GF-D8 (cell line): Measurements from ENCODE around the gene COQ8B.
"Not testable (repeated sequence)": the region's sequence is repeated elsewhere in the genome, so short reads cannot be mapped to it uniquely, and the experiment has no call there.

Source experiments
- DNase-seq: peaks from one replicate; lab custom pipeline; 2025; lab: John Stamatoyannopoulos, UW

COQ8B gene

GRCh38 chr19:40742477-40742876 is 25.8 kb upstream of the COQ8B start:
- no peak for DNase-seq

- no peak for DNase-seq
These were observed 25.1 kb upstream of the COQ8B start for GRCh38 chr19:40741527-40742390.

DNA sequence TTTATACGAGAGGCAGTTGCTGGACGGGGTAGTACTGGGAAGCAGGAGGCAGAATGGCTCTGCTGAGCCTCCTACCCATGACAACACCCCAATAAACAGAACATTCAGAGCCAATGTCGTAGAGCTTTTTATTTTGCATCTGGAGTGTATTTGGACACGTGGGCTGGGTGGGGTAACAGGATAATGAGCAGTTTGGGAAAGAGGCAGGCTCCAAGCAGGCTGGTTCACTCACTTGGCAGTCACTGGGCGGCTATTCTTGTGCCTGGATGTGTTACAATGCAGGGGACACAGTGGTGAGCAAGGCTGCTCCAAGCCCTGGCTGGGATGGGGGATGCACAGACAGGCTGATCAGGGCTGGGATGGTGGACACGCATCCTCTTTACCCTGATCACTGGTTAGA is 24.1 kb upstream of the COQ8B start:
- no peak for DNase-seq

DNA sequence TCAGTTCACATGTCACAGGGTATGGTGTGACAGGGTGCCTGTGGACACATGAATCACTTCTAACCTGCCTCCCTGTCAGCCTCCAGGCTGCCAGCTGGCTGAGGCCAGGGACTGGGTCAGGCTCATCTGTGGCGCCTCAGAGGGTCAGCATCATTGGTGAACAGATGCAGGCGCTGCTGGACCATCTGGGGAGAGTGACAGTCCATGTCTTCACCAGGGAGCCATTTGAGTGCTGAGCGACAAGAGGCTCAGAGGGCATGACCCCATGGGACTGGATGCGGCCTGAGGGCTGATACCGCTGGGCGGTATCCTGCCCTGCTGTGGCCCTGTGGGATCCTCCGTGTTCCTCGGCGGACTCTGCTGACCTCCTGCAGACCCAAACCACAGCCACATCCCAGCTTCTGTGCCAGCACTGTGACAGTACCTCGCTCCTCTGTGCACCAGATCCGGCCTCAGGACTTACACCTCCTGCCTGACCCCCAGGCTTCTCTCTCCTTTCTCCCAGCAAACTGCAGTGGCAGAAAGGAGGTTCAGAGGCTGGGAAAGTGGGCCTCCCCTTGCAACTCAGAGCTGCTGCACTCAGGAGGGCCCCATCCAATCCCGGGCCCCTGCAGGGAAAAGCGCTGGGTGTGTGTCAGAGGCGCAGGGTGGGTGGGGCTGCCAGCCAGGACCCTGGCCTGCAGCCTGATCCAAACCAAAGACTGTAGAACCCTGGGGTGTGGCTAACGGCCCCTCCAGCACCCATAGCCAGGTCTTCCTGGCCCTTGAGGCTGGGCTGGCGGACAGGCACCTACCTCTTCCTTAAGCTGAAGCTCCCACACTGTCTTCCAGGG is 23.4 kb upstream of the COQ8B start:
- no peak for DNase-seq

GRCh38 chr19:40739030-40739839 is 22.5 kb upstream of the COQ8B start:
- no peak for DNase-seq

DNA sequence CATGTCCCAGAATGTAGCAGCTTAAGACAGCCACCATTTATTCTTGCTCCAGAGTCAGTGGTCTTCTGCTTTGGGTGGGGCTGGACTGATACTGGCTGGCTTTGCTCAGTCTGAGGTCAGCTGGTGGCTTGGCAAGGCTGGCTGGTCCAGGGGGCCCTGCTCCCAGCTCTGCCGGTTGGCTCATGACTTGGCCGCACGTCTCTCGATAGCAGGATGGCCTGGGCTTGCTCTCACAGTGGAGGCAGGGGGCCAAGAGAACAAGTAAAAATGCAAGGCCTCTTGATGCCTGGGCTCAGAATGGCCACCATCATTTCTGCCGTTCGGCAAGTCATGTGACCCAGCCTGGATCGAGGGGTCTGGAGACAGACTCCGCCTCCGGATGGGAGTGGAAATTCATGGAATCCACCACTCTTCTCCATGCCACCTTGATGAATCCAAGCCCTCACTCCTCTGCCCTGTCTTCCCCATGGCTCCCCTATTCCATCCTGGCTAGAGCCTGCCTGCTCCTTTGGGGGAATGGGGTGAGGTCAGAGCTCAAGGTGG is 20.5 kb upstream of the COQ8B start:
- no peak for DNase-seq

DNA sequence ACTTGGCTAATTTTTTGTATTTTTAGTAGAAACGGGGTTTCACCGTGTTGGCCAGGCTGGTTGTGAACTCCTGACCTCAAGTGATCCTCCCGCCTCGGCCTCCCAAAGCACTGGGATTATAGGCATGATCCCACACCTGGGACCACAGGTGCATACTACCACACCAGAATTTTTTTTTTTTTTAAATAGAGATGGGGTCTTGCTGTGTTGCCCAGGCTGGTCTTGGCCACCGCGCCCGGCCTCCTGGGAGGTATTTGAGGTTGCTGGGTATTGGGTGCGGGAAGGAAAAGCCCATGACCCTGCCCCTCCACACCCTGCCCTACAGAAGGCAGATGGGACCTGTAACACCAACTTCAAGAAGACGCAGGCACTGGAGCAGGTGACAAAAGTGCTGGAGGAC is 20.0 kb upstream of the COQ8B start:
- no peak for DNase-seq

DNA sequence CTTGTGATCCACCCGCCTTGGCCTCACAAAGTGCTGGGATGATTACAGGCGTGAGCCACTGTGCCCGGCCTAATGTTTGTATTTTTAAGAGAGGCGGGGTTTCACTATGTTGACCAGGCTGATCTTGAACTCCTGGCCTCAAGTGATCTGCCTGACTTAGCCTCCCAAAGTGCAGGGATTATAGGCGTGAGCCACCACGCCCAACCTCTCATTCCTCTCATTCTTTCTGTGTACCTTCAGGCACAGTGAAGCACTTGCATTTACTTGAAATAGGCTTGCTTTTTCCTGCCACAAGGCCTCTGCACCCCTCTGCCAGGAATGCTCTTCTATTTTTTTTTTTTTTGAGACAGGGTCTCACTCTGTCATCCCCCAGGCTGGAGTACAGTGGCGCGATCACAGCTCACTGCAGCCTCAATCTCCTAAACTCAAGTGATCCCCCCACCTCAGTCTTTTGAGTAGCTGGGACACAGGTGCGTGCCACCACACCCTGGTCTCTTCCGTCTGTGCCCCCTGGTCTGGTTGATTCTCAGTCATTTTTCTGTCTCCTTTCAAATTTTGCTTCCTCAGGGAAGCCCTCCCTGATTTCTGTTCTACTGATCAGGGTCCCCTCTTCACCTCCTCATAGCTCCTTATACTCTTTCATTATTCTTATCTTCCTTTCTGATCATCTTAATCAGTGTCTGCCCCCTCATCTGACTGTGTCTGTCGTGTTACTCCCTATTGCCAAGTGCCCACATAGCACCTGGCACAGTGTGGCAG is 18.5 kb upstream of the COQ8B start:
- no peak for DNase-seq

DNA sequence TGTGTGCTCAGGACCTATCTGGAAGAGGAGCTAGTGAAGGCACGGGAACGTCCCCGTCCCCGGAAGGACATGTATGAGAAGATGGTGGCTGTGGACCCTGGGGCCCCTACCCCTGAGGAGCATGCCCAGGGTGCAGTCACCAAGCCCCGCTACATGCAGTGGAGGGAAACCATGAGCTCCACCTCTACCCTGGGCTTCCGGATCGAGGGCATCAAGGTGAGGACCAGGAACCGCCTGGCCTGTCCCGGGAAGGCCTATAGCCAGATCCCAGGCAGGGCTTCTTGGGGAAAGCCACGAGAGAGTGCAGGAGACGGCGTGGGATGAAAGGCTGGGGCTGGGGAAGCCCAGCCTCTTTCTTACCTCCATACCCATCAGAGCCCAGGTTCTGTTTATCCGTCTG is 16.5 kb upstream of the COQ8B start:
- no peak for DNase-seq

GRCh38 chr19:40732304-40732703 is 15.6 kb upstream of the COQ8B start:
- DNase-seq, result not testable (repeated sequence)

GRCh38 chr19:40730065-40730464 is 13.4 kb upstream of the COQ8B start:
- not testable (repeated sequence) for DNase-seq

DNA sequence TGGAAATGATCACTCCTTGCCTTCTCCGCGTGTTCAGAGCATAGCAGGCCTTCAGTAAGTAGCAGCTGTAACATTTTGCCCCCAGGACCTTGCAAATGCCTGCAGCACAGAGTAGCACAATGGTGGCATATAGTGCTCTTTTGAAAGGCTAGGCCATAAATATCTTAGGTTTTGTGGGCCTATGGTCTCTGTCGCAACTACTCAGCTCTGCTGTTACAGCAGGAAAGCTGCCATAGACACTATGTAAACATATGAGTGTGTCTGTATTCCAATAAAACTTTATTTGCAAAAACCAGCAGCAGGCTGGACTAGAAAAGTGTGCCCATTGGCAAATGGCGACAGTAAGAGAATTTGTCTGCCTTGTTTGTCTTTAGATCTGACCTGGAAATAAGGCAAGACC is 9.6 kb upstream of the COQ8B start:
- DNase-seq, result no peak

- no peak for DNase-seq
These were observed 8.2 kb upstream of the COQ8B start for GRCh38 chr19:40724855-40725254.

GRCh38 chr19:40724315-40724714 is 7.6 kb upstream of the COQ8B start:
- DNase-seq, result no peak

- no peak for DNase-seq
These were observed 7.1 kb upstream of the COQ8B start for GRCh38 chr19:40723661-40724254.

DNA sequence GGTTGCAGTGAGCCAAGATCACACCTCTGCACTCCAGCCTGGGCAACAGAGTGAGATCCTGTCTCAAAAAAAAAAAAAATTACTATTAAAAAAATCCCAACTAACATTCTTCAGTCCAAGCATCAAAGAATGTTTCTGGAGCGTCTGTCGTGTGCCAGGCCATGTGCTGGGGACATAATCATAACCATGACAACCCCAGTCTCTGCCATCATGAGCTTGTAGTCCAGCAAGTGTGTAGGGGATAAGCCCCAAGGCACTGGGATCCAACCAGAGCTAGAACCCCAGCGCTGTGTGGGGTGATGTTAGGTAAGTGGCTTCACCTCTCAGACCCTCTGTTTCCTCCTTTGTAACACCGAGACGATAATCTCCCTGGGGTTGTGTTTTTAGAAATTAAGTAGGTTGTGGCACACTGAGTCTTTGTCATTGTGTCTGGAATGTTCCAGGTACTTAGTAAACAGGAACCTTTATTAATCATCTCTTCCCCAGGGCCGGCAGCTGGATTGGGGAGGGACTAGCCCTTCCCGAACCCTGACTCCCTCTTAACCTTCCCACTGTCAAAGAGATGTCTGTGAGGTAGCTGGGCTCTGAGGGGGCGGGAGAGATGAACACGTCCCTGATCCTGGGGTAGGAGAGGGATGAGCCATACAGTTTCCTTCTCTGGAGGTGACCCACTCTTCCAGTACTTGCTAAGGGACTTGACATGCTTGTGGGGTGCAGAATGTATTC is 5.4 kb upstream of the COQ8B start:
- no peak for DNase-seq

- DNase-seq, result no peak
These were observed 4.4 kb upstream of the COQ8B start for GRCh38 chr19:40721140-40721486.

- DNase-seq, result no peak
These were observed 2.8 kb upstream of the COQ8B start for GRCh38 chr19:40719414-40719894.

DNA sequence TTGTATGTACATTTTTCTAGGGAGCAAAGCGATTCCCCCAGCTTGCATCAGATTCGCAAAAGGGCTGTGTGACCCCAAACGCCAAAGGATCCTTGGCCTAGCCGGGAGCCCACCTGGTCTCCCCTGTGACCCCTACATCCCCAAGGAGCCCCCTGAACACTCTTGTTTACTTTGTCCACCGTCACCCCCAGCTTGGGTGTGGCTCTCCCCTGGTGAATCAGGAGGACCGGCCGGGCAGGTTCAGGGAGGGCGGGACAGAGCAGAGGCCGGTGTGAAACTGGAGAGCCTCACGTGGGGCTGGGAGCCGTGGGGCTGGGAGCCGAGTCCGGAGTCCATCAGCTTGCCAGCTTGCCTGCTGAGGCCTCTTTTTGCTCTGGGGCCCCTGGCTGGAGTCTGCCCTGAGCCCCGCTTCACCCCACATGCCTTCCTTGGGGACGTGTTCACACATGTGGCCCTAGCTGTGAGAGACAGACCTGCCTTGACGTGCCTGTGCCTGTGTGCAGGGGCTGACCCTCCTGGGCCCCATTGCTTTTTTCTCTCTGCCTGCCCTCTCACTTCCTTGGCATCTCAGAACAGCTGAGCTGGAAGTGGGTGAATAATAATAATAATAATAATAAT is 2.2 kb upstream of the COQ8B start:
- no peak for DNase-seq
